Activated T-cell treated with anti-CD3 and anti-CD28 coated beads, Interleukin-2, amount 50 U/mL, for 1 hour (primary cell): ENCODE data around the gene GALNT17.

Experiments
- DNase-seq: peaks from one replicate; pipeline ENCODE4 v3.0.0-alpha.2; 2020

Gene GALNT17

DNA sequence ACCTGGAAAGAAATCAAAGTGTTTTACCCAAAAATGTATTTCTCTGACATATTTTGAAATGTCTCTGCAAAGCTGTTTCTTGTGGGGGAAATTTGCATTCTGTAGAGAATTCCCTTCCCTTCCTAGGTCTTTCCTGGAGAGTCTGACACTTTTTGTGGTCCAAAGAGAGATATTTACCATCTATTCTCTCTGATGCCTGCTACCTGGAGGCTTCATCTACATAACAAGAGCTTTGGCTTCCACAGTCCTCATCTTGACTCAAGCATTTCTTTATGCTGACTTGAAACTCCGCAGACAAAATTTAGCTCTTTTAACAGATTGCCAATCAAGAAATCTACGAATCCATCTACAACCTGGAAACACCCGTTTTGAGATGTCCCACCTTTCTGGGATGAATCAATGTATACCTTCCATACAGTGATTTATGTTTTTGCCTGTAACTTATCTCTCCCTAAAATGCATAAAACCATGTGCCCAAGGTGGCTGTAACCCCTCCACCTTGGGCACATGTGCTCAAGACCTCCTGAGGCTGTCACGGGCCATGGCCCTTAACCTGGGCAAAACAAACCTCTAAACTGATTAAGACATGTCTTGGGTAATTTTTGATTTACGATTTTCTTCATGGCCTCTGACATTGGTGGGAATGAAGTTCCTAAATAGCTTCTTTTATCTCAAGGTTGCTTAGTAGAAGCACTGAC, 334.7 kb downstream of the GALNT17 start:
- no peak for DNase-seq

DNA sequence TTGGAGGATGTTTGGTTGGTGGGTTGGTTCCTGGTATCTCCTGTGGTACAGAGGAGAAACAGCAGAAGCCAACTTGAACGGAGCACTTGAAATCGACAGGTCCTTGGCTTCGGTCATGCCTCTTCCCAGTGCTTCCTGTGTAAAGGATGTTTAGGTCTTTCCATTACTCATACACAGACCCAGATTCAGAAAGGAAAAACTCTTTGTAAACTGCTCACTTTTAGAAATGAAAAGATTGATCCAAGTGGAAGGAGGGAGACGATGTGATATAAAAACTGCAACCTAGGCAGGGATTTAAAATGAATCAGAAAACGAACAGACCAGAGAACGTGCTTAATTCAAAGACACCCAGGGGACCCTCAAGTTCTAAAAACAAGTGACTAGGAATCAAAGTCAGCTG, 338.4 kb downstream of the GALNT17 start:
- DNase-seq, result no peak

DNA sequence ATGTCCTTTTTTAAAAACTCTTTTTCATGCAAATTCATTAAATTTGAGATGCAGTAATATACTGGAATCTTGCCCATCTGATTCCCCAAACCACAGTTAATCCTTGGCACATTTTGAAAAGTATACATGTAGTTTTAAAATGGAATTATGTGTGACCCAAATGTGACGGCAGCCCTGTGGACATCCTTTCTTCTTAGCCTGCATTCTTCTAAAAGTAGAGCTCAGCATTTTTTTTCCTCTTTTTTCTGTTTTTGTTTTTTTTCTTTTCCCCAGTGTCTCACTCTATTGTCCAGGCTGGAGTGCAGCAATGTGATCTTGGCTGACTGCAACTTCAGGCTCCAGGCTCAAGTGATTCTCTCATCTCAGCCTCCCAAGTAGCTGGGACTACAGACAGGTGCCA, 338.9 kb downstream of the GALNT17 start:
- DNase-seq, result no peak

DNA sequence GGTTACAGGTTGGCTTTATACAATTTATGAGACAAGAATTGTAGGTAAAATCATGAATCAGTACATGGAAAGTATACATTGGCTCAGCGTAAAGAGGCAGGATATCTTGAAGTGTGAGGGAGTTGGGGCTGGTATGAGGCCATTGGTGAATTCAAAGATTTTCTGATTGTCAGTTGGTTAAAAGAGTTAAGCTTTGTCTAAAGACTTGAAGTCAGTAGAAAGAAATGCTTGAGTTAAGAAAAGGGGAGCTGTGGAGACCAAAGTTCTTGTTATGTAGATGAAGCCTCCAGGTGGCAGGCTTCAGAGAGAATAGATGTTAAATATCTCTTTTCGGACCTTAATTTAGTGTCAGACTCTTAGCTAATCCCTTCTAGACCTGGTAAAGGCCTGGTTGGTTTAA, 341.0 kb downstream of the GALNT17 start:
- DNase-seq, result no peak

DNA sequence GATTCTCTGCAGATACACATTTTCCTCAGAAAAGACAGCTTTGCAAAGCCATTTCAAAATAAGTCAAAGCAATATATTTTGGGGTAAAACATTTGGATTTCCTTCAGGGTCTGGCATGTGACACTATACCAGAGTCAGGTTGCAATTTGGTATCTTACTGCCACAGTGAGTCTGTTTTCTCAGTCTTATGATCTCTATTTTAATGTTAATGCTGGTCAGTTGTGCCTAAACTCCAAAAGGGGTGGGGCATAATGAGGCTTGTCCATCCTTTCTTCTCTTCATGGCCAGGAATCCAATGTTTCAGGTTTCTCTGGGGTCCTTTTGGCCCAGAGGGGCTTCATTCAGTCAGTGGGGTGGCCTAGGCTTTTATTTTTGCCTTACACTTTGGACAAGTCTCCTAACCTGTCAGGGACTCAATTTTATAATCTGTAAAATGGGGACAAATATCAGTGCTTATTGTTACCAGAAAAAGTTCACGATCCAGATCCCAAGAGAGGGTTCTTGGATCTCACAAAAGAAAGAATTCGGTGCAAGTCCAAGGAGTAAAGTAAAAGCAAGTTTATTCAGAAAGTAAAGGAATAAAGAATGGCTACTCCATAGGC, 341.5 kb downstream of the GALNT17 start:
- no peak for DNase-seq

DNA sequence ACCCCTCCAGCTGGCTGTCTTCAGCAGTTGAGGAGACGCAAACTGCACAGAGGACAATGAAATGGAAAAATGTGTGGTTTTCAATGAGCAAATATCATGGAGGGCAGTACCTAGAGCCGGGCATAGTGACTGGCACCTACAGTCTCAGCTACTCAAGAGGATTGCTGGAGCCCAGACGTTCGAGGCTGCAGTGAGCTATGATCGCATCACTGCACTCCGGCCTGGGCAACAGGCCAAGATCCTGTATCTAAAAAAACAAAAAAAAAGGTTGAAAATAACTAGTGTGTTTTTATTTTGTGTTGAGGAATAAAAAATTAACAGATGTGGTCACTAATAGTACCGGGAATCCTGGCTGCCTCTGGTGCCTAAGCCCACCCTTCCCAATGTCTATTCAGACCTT, 345.5 kb downstream of the GALNT17 start:
- DNase-seq, result no peak

DNA sequence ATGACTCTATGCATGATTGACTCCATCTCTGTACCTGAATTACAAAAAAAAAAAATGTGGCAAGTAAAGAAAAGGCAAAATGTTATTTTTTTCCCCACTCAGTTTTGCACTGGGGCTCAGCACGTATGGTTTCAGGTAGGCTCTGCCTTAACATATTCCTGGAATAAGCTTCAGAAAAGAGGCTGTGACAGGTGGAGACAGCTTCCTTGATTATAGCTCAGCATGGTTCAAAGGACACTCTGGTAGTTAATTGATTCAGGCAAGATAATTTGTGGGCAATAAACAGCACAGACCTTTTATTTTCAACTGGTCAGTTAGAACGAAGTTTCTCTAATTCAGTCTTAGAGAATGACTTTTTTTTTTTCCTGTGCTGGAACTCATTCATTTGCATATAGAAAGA, 347.3 kb downstream of the GALNT17 start:
- no peak for DNase-seq

DNA sequence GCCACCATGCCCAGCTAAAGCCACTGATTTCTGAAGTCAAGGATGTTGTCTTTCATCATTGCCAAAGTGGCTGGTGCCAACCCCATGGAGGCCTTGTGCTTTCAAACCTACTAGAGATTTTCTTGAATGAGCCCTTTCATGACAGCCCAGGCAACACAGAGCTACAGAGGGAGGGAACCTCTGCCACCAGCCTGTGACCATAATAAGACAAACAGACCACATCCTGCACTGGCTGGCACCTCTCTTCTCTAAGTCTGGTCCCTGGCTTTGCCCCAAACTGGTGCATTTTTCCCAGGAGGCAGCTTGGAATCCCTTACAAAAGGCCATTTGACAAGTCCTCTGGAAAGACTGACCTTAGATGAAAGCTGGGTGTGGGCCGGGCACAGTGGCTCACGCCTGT, 348.8 kb downstream of the GALNT17 start:
- DNase-seq, result no peak

DNA sequence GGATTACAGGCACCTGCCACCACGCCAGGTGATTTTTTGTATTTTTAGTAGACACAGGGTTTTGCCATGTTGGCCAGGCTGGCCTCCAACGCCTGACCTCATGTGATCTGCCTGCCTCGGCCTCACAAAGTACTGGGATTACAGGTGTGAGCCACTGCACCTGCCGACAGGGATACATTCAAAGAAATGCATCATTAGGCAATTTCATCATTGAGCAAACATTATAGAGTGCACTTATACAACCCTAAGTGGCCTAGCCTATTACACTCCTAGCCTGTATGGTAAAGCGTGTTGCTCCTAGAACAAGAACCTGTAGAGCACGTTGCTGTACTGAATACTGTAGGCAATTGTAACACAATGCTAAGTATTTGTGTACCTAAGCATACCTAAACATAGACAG, 350.3 kb downstream of the GALNT17 start:
- no peak for DNase-seq

DNA sequence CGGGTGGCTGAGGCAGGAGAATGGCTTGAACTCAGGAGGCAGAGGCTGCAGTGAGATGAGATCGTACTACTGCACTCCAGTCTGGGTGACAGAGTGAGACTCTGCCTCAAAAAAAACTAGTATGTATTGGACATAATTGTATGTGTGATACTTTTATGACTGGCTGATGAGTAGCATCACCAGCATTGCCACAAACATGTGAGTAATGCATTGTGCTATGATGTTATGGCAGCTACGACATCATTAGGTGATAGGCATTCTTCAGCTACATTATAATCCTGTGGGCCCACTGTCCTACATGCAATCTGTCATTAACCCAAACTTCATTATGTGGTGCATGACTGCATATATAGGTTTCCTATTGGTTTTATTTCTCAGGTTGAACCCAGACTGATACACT, 352.4 kb downstream of the GALNT17 start:
- no peak for DNase-seq

DNA sequence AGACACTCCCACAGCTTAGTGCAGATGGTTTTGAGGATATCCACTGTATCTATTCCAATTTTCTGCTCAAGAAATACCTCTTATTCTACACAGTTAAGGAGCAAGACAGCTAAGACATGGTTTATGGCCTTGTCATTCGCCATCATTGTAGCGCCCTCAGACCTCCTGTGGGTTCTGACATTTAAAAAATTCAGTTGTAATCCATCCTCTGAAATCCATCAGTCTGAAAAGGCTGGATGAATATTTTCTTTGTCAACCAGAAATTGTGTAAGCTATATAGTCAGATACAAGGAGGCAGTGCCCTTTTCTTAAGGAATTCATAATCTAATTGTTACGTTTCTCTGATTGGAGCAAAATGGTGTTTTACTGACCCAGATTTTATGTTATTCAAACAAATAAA, 353.6 kb downstream of the GALNT17 start:
- DNase-seq, result no peak

DNA sequence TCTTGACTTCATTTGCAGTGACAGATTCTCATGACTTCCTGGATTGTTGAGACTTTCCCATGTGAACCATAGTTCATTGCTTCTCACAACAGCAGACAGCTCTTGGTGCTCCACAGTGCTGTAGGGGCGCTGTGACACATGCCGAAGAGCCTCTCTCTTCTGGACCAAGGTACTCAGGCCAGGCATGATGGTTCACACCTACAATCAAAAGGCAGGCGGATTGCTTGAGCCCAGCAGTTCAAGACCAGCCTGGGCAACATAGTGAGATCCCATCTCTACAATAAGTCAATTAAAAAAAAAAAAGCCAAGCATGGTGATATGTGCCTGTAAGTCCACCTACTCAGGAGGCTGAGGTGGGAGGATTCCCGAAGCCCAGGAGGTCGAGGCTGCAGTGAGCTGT, 354.5 kb downstream of the GALNT17 start:
- no peak for DNase-seq

DNA sequence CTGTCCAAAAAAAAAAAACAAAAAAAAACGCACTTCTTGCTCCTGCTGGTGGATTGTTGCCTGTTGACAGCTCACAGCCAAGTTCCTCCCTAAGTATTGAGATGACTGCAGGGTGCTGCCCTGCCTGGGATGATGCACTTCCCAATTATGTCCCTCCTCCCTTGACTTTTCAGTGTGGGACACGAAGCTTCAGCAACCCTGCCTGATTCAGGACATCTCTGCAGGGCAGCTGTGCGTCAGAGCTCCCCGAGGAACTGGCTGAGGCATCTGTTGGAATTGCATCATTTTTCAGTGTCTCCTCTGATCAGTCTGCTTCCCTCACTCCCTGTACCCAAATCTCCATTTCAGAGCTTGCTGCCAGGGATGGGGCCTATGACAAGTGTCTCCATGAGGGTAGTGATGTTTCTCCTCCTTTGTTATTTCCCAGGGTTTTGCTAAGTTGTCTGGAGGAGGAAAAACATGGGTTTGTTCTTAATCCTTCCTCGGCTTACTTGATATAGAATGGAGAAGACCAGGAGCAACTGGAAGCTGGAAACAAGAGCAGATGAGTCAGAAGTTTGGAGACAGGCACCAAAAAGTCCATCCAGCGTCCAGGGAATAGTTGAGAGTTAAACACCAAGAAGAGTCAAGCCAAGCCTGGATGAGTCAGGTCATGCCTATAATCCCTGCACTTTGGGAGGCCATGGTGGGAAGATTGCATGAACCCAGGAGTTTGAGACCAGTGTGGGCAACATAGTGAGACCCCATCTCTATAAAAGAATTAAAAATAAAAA, 355.1 kb downstream of the GALNT17 start:
- no peak for DNase-seq

DNA sequence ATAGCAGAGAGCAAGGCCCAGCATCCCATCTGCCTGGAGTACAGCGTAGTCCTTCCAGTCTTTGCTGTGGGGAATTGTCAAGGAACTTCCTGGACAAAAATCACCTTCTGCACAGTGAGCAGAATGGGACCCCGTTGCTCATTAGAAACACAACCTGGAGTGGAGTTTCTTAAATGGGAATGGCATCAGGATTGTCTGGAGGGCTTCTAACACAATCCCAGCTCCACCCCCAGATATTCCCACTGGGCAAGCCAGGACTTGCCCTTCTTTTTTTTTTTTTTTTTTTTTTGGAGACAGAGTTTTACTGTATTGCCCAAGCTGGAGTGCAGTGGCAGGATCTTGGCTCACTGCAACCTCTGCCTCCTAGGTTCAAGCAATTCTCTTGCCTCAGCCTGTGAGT, 356.4 kb downstream of the GALNT17 start:
- no peak for DNase-seq

DNA sequence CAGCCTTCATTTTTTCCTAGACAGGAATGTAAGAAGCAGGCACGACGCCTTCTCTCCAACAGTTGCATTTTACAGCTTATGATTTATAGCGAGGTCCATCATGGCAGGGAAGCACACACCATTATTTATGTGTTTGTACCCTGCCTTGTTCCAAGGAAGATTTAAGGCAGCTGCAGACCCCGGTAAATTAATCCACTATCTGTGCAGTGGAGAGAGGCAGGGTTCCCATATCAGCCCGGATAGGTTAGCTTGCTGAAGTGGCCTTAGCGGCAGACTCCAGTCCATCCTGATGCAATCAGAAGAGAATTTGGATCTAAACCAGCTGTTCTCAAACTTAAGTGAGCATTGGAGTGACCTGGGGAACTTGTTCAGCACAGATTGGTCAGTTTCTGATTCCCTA, 359.4 kb downstream of the GALNT17 start:
- no peak for DNase-seq

DNA sequence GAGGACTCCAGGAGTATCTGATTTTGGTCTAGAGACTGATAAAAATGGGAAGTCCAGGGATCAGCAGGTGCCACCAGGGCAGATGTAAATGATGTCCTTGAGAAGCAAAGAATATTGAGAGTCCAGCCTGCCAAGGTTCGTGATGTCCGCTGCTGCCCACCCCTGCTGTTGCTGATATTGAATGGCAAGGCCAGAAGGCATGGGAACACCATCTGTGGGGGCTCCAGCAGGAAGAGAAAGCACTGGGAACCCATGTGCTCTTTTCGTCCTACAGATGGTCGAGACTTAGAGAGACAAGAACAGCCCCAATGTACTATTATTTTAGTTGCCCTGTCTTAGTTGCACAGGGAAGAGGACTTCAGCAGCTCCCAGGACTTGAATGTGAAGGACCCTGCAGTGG, 363.9 kb downstream of the GALNT17 start:
- DNase-seq, result no peak

DNA sequence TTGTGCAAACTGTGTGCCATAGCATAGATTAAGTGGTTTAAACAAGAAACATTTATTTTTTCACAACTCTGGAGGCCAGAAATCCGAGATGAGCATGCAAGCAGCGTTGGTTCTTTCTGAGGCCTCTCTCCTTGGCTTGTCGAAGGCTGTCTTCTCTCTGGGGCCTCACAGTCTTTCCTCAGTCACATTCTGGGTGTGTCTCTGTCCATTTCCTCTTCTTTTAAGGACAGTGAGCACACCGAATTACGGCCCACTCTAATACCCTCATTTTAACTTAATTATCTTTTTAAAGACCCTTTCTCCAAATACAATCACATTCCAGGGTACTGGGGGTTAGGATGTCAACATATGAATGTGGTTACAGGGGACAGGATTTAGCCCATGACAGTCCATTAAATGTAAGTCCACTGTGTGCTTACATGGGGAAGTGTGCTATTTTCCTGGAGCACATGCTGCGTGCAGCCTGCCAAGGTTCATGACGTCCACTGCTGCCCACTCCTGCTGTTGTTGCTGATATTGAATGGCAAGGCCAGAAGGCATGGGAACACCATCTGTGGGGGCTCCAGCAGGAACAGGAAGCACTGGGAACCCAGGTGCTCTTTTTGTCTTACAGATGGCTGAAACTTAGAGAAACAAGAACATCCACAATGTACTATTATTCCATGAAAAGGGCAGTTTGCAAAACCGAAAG, 365.5 kb downstream of the GALNT17 start:
- no peak for DNase-seq

DNA sequence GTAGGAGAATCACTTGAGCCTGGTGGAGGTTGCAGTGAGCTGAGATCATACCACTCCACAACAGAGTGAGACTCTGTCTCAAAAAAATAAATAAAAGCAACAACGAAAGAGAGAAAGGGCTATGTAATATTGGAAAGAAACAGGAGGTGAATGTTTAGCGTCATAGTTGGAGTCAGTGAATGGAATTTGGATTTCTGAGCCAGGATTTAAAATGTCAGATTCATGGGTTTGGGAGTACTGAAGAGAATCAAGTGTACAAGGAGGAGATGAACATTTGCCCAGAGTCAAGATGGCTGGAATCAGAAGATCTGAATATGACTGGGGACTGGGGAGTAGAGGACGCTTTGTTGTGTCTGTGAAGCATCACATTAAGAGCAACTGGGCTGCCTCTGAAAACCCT, 366.4 kb downstream of the GALNT17 start:
- DNase-seq, result no peak

DNA sequence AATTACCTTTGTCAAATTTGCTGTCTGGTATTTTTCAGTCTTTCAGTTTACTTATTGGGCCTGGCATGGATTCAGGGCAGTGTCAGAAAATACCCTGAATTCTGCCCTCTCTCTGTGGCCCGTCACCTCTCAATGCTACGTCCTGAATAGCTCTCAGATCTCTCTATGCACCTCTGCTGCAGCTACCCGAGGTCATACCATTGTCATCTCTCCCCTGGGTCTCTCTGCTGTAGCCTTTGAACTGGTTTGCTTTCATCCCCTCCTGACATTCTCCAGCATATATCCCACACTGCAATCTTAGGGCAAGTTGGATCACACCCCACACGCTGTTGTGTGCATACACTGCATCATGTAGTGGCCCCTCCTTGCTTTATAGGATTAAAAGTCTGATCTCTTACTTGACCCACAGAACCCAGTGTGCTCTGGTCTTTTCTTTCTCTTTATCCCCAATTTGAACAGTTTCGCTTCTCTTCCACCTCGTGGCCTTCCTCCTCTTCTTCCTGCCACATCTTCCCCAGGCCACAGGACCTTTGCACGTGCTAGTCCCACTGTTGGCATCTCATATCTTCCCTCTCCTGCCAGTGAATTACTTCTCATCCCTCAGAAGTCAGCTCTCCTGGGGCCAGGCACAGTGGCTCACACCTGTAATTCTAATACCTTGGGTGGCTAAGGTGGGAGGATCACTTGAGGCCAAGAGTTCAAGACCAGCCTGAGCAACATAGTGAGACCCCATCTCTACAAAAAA, 372.9 kb downstream of the GALNT17 start:
- DNase-seq, result no peak

DNA sequence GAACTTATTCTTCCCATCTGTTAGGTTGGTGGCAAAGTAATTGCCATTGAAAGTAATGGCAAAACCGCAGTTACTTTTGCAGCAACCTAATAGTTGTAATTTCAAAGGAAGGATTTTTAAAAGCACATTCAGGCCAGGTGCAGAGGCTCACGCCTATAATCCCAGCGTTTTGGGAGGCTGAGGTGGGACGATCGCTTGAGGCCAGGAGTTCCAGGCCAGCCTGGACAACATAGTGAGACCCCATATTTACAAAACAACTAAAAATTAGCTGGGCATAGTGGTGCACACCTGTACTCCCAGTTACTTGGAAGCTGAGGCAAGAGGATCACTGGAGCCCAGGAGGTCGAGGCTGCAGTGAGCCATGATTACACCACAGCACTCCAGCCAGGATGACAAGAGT, 374.9 kb downstream of the GALNT17 start:
- no peak for DNase-seq

DNA sequence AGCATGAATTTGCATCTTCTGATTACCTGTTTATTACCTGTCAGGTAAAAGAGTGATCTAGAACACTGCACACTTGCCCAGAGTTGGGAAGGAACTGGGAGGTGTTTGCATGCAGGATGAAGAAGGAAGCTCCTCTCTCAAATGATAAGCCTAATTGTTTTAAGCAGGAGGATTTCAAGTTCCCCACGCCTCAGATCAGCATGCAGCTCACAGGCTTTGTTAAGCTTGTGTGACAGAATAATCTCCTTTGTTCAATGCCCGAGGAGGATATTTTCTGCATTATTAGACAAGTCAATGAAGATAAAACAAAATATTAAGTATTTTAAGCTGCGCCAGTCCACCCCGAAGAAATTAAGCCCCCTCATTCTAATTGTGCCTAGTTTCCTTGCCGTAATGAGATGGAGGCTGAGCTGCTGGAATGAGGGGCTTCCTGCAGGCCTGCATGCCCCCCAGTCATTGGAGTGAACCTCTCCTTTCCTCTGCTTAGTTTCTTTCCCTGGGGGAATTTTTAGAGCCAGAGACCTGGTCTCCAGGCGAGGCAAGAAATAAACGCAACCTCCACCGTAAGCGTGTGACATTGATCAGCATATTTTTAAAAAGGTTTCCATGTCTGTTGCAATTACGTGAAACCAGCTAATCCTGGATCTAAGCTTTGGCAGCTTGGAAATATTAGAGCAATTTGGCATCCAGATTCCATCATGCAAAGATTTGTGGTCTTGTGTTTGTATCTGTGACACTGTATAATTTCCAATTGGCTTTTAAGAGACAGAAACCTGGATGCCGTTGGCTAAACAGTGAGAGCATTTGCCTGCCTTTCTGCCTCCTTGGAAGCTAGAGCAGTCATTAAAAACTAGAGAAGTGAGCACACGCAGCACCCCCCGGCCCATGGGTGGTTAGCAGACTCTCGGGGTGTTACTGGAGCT, 376.0 kb downstream of the GALNT17 start:
- no peak for DNase-seq

DNA sequence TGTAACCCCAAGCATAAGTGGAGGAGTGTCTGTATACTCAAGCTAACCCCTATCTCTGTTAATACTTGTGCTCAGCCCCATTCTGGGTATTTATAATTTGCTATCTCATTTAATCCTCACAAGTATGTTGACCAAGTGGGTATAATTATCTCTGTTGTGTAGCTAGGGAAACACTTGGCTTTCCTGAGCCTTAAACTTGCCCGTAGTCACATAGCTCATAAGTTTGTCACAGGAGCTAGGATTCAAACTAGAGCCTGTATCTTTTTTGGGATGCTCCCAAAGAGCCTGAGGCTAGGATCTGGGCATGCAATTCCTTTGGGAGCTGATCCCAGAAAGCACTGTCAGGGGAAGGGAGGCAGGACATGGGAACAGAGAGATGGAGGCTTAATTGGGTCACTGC, 377.4 kb downstream of the GALNT17 start:
- no peak for DNase-seq
